NCI-H1417 (cell line): ENCODE data around the gene GIT1.

Experiments used
- DNase-seq, 3 experiments: peaks; one replicate each; lab custom pipeline; 2025; lab: John Stamatoyannopoulos, UW

Gene GIT1

DNA sequence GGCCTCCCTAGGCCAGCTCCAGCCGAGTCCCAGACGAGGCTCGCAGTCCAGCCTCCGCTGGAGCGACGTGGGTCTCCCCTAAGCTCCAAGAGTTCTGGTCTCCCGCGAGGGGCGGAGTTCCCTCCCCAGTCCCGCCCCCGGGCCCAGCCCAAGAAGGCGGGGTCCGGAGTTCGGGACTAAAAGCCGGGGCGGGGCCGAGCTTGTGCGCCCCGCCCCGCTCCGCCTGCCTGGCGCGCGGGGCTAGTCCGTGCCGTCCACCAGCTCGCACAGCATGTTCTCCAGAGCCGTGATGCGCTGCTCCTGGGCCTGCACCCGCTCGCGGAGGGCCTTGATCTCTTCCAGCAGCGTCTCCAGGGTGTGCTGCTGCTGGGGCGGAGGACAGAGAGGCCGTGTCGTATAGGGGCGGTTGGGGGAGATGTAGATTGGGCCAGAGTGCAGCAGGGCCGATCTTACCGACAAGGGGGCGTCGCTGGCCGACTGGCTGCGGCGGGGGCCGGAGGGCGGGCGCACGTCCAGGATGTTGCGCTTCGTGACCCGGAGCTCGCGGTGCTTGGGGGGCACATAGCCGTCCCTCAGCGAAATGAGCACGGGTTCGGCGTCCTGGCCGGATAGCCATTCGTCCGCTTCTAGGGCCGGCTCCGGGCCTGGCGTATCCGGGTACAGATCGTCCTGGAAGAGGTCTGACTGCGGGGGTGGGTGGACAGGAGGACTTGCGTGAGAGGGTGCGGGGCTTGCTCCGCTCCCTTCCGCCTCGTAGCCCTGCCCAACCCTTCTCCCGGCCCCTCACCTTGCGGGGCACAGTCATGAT lies 26.2 kb upstream of the GIT1 start:
- DNase-seq: peak in 1 of 3 experiments; percentile 87

DNA sequence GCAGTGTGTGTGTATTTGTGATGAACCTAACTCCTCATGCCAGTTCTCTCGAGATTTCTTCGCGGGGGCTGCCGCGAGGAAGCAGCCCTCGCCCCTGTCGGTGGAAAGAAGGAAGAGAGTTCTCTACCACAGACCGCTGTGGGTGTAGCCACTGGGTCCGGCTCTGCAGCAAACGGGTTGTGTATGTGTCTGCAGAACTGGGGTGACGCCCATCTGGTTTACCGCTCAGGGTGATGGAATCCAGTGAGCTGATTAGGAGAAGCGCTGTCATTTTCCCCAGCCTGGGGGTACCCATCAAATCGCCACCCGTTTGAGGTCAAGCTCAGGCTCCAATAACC lies 25.6 kb upstream of the GIT1 start:
- no peak for DNase-seq

DNA sequence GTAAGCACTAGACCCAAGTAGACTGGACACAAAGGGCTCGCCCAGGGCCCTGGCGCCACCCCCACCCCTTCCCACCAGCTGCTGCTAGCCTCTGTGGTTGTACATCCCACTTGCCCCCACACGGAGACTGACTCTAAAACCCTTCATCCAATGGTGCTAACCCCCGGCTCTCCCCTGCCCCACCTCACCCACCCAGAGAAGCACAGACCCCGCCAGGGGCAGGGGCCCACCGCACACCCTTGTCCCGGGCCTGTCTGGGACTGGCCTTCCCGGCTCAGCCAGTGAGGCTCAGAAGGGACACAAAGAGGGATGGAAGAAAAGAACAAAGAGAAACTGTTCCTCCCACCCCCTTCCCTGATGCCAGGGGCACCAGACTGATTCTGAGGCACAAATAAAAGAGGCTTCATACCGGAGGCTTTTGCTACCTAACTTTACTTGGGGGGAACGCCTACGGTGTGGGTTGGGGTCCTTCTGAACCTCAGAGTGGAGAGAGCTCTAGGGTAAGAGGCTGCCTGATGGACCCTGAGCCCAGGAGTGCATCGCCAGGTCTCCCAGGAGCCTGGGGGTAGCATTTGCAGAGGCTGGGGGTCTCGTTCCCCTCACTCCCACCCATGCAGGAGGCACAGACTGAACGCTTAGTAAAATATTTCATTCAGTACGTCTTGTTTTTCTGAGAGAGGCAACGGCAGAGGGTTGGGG lies 25.1 kb upstream of the GIT1 start:
- no peak for DNase-seq

GRCh38 chr17:29613856-29614255 lies 24.4 kb upstream of the GIT1 start:
- DNase-seq: no peak

DNA sequence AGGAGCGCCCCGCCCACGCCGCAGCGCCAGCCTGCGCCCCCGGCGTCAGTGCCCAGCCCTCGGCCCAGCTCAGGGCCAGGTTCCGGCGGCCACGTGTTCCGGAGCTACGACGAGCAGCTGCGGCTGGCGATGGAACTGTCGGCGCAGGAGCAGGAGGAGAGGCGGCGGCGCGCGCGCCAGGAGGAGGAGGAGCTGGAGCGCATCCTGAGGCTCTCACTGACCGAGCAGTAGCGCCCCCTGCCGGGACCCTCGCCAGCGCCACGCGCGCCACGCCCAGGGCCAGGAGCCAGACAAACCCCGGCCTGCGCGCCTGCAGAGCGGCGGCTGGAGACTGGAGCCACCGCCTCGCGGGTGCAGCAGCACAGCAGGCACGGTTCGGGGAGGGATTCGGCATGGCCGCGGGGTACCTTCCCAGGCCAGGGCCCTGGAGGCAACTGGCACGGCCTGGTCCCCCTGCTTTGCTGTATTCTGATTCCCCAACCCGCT lies 23.9 kb upstream of the GIT1 start:
- no peak for DNase-seq

DNA sequence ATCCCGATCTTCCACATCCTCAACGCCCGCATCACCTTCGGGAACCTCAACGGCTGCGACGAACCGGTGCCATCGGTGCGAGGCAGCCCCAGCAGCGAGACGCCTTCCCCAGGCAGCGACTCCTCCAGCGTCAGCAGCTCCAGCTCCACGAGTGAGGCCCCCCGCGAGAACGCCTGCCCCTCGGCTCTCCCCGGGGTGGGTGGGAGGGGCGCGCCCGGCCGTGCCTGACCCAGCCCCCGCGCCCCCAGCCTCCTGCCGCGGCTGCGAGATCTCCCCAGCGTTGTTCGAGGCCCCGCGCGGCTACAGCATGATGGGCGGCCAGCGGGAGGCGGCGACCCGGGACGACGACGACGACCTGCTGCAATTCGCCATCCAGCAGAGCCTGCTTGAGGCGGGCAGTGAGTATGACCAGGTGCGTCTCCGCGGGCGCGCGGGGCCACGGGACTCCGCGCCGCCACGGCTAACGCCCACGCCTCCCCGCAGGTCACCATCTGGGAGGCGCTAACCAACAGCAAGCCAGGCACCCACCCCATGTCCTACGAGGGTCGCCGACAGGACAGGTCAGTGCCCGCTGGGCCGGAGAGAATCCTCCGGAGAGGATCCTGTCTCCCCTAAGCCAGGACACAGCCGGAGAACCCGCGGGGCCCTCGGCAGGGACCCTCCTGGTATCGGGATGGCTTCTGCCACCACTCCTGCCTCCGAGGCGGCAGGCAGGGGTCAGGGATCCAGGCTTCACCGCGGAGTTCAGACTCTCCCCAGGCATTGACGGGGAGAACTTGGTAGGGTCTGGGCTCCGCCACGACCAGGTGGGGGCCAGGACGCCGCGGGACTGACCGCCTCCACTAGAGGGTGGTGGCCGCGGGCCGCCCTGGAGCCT lies 23.2 kb upstream of the GIT1 start:
- DNase-seq: no peak

DNA sequence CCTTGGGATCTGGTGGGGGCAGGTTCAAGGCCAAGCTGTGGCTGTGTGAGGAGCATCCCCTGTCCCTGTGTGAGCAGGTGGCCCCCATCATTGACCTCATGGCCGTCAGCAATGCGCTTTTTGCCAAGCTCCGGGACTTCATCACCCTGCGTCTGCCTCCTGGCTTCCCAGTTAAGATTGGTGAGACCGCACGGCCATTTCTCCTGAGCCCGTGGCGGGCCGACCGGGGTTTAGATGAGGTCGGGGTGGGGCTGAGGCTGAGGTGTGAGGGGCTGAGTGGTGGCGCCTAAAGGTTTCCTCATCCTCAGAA lies 22.6 kb upstream of the GIT1 start:
- DNase-seq: no peak

DNA sequence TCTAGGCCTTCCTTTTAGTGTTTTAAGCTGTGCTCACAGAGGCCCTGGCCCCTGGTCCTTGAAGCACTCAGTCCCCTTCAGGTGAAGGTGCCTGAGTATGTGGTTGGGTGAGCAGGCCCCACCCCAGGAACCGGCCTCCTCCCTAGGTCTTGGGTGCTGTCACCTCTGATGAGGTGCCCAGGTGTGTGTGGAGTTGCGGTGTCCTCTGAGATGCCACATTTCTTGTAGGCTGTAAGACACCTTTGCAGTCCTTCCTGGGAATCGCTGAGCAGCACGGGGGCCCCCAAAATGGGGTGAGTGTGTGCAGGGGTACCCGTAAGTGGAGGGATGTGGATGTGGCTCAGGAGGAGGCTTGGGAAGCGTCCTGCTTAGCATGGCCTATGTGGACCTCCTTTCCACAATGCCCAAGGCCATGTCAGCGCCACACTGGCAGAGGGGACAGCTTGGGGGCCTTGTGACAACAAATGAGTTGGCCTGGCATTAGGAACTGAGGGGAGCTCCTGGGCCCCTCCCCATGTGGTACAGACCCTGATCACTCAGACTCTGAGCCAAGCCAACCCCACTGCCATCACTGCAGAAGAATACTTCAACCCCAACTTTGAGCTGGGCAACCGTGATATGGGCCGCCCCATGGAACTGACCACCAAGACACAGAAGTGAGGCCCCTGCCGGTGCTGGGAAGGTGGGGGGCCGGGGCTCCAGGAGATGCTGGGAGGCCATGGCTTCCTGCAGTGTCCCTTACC lies 22.1 kb upstream of the GIT1 start:
- no peak for DNase-seq

DNA sequence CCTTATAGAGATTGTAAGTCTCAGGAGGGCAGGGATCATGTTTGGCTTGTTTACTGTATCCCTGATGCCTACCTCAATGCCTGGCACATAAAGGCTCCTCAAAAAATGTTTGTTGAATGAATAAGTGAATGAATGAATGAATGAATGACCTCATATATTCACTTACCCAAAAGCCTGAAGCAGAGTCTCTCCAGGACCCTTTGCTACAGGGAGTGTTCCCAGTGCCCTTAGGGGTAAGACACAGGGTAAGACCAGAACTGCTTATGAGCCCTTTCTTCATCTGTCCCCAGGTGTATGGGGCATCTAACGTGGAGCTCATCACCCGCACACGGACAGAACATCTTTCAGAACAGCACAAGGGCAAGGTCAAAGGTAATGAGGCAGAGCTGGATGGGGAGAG lies 20.9 kb upstream of the GIT1 start:
- no peak for DNase-seq

- no peak for DNase-seq
These were observed 19.5 kb upstream of the GIT1 start for GRCh38 chr17:29608986-29609385.

DNA sequence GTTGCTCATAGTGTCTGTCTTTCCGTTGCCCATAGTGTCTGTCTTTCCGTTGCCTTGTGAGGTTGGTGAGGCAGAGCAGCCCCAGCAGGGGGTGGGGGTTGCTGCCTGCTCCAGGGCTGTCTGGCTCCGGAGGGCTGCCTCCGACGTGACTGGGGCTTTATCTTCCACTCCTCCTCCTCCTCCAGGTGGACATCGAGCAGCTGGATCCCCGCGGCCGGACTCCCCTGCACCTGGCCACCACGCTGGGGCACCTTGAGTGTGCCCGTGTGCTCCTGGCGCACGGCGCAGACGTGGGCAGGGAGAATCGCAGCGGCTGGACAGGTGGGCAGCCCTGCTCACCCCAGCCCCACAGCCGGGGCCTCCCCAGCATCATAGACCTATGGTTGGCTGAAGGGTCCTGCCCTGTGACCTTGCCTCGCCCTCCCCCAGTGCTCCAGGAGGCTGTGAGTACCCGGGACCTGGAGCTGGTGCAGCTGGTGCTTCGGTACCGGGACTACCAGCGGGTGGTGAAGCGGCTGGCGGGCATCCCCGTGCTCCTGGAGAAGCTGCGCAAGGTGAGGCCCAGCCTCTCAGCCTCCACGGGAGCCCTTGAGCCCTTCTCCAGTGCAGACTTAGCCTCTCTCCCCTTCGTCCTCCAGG lies 18.2 kb upstream of the GIT1 start:
- DNase-seq: no peak

DNA sequence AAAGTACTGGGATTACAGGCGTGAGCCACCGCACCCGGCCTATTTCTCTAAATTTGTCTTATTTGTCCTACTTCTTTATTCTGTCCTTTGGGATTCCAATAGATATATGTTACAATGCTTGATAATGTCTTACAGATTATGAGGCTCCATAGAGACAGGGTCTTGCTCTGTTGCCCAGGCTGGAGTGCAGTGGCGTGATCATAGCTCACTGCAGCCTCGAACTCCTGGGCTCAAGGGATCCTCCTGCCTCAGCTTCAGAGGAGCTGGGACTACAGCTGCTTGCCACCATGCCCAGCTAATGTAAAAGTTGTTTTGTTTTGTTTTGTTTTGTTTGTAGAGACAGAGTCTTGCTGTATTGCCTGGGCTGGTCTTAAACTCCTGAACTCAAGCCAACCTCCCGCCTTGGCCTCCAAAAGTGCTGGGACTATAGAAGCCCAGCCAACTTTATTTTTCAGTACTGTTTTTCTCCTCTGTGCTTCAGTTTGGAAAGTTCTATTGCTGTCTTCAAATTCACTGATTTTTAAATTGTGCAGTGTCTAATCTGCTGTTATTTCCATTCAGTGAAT lies 13.7 kb upstream of the GIT1 start:
- DNase-seq: no peak

DNA sequence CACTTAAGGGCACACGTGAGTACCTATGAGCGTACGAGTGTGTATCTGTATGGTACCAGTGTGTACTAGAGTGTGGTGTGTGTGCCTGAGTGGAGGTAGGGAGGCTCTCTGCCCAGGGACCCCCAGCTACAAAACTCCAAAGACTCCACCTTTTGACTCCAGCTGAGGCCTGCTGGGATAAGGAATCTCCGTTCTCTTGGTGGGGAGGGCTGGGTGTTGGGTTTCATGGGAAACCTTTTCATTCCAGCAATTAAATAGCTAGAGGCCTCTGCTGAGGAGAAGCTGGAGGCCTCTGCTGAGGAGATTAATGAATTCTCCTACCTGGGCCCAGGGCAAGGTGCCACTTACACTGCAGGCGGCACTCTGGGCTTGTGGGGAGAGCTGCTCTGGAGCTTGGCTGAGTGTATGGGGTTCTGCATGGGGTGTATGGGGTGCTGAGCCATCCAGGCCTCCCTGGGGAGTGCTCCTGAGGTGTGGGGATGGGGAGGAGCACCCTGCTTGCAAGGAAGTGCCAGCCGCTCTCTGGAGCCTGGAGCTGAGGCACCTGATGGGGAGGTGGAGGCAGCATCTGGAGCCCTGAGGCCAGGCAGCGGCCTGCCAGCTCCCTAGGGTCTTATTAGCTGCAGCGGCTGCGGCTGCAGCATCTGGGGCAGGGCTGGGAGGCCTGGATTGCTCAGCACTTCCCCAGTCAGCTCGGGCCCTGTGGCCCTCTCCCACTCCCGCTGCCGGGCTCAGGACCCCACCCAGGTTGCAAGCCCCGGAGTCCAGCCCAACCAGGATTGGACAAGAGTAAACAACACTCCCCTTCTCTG lies 8.1 kb upstream of the GIT1 start:
- DNase-seq: peak in 2 of 3 experiments; percentile 22 to 36

DNA sequence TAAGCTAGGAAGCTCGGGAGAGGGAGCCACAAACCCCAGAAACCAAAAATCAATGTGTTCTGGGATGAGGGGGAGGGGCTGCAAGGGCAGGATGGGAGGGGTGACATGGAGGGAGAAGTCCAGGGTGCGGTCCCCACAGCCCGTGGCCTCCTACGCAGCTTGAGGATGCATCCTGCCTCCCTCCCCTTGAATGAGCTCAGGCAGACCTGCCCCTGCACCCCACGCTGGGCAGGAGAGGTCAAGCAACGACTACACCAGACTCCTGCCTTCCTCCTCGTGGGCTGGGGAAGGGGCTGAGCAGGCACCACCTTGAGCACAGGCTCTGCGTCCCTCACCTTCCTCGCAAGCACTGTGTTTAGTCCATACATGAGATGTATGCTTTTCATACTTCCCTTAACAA lies 7.4 kb upstream of the GIT1 start:
- DNase-seq: no peak

DNA sequence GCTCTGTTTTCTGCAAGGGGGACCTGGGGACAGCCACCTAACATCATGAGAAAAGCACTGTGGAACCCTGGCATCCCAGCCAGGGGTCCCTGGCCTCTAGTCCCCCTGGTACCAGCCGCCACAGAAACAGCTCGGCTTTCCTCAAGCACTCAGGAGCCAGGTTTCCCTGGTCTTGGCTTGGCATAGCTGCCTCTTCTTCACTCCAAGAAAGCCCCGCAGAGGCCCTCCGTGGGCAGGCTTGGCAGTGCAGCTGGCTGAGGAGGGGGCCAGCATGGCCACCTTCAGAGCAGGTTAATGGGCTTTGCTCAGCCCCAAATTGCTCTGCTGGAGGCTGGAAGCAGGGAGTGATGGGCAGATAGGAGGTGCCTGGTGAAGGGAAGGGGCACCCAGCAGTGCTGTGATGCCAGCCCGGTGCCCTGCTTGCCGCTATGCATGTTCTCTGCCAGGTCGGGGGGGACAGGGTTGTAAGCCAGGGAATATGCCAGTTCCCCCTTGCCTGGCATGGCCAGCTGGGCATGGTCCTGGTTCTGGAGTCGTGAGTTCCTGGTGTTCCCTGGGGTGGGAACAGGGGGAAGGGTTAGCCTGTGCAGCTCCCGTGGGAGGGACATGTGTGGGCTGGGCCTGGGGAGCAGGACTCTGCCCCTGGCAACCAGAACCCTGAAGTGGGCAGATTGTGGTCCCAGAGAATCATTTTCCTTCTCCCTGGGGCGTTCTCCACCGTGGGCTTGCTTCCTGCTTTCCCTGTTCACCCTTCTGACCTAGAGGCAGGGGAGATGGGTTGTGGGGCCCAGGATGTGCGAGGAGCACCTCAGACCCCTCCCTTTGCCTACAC lies 6.7 kb upstream of the GIT1 start:
- no peak for DNase-seq

- no peak for DNase-seq
These were observed 5.9 kb upstream of the GIT1 start for GRCh38 chr17:29595107-29595942.

- no peak for DNase-seq
These were observed 5.2 kb upstream of the GIT1 start for GRCh38 chr17:29594519-29595090.
